HG03095 (cell line): ENCODE data around the gene GAB3.
A peak's percentile ranks its signal among the peaks of the same experiment; 100 is the strongest.

Experiments
- ATAC-seq: cut with Tn5 transposase; IDR thresholded peaks from one replicate; pipeline ENCODE4 v1.9.1; 2021; ENCODE audit warnings: moderate library complexity; ENCODE audit not compliant: unreplicated experiment

Gene GAB3, protein sequence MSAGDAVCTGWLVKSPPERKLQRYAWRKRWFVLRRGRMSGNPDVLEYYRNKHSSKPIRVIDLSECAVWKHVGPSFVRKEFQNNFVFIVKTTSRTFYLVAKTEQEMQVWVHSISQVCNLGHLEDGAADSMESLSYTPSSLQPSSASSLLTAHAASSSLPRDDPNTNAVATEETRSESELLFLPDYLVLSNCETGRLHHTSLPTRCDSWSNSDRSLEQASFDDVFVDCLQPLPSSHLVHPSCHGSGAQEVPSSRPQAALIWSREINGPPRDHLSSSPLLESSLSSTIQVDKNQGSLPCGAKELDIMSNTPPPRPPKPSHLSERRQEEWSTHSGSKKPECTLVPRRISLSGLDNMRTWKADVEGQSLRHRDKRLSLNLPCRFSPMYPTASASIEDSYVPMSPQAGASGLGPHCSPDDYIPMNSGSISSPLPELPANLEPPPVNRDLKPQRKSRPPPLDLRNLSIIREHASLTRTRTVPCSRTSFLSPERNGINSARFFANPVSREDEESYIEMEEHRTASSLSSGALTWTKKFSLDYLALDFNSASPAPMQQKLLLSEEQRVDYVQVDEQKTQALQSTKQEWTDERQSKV

DNA sequence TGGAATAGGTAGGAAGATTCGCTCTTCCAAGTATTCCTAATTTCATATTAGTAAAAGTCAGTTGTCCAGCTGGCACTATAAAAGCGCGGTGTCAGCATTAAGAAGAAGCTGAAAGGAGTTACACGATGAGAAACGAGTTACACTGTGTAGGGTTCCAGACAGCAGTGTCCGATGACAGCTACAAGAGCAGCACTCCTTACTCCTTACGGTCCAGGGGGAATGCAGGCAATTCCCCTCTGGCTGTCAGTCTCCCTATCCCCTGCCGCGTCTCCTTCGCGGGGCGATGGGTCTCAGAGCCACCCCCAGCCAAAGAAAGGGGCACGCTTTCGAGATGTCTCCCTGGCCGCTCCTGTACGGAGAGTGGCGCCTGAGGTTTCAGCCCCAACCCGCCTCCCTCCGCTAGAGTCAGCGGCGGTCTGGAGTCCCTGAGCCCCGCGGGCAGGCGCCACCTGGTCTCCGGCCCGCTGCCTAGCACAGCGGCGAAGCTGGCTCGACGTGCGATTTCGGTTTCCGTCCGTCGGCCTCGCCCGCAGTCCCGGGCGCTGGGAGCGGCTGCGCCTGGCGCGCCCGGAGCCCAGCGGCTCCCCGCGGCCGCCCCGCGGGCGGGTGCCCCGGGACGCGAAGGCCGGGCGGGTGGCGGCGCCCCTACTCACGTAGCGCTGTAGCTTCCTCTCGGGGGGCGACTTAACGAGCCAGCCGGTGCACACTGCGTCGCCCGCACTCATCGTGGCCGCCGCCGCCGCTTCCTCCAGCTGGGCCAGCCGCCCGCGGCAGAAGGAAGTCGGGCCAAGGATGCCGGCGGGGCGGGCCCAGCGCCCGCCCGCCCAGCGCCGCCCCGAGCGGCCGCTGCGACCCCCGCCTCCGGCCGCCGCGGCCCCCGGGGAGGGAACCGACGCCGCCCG lies at the start of gene GAB3:
Gene GAB3, minus strand, starts transcription at position 777 of the 902 bp plus-strand sequence. Its CDS starts 52 bp downstream, at position 725.
- ATAC-seq: peak; percentile 50

- no peak for ATAC-seq
These were observed 48.9 kb upstream of the GAB3 start for GRCh38 chrX:154799556-154800348.

- no peak for ATAC-seq
These were observed 46.1 kb upstream of the GAB3 start for GRCh38 chrX:154797006-154797405.

- no peak for ATAC-seq
These were observed 44.1 kb upstream of the GAB3 start for GRCh38 chrX:154795016-154795415.

DNA sequence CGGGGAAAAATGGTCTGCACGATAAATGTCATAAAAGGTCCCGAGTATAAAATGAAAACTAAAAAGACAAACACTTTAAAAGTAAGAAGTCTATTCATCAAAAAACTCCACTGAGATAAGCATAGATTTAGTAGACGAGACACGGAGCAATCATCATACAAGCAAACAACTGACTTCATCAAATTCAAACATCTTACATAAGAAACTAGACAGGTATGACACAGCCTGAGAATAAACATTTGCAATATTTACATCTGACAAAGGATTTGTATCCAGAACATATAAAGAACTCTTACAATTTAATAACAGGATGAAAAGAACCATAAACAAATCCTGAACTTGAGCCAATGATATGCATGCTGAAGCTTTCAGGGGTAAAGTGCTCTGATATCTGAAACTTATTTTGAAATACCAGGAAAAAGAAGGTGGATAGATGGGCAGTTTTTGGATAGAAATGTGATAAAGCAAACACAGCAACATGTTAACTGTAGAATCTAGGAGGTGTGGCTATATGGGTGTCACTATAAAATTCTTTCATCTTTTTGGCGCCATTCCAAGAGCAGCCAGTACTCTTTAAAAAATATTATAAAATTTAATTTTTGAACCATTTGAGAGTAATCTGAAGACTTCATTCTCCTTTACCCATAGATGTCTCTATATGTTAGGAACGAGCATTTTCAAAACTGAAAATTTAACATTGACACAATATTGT lies 42.4 kb upstream of the GAB3 start:
- ATAC-seq: no peak

DNA sequence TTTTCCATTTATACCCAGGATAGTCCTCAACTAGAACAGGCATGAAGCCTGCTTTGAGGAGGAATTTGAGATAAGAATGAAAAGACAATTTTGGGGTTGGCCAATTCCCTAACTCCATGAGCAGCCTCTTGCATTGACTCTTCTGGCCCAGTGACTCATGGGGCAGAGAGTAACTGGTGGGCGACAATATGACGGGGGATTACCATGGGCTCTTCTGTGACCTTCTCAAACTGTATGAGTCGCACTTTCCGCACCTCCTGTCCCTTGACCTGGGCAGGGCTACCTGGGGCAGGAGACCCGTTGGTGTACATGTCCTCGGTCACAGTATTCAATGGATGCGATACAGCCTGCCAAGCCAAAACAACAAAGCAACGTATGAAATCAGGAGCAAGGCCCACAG lies 41.1 kb upstream of the GAB3 start:
- ATAC-seq: no peak

DNA sequence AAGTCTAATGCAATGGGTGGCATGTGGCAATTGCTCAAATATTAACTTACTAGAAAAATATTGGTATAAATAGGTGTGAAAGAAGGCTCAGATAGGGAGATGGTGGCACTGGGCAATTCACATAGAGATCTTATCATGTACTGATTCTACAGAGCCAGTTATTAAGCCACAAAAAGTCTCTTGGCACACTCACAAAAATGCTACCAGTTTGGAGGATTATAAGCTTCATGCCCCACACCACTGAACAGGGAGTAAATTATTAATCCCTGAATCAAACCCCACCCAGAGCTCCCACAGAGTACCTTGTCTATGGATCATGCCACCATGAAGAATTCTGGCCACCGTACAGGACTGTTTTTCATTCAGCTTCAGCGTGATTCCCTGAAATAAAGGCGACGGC lies 40.6 kb upstream of the GAB3 start:
- ATAC-seq: no peak

GRCh38 chrX:154785716-154786115 lies 34.8 kb upstream of the GAB3 start:
- no peak for ATAC-seq

- no peak for ATAC-seq
These were observed 33.5 kb upstream of the GAB3 start for GRCh38 chrX:154784149-154784995.

DNA sequence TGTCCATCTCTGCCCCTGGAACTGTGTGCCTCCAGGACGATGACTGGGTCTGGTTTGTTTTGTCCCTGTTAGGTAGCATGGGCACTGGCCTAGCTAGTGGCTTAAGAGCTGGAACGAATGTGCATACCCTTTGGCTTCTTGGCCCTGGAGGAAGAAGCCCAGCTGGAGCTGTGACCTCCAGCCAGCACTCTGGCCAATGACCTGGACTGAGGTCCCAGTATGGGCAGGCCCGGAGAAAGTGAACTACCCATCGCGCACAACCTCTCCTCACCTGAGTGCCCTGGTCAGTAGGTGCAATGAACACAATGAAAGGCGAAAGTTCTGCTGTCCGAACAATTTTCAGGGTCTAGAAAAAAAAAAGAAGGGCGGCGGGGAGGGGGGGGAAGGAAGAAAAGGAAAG lies 30.1 kb upstream of the GAB3 start:
- ATAC-seq: no peak

DNA sequence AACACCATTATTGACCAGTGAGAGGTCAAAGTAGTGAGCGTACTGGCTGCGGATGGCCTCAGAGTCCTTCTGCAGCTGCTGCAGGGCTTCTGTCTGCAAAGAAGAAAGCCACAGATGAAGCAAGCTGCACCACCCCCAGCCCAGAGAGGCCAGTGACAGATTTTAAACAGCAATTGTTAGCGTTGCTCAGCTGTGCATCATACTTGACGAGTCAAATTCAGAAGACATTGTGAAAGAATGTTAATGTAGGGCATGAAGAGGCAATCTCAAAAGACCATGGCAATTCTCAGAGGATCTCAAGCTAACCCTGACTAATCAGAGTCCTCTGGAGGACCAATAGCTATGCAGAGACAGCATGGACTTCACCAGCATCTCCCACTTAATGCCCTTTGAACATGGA lies 28.4 kb upstream of the GAB3 start:
- ATAC-seq: no peak

DNA sequence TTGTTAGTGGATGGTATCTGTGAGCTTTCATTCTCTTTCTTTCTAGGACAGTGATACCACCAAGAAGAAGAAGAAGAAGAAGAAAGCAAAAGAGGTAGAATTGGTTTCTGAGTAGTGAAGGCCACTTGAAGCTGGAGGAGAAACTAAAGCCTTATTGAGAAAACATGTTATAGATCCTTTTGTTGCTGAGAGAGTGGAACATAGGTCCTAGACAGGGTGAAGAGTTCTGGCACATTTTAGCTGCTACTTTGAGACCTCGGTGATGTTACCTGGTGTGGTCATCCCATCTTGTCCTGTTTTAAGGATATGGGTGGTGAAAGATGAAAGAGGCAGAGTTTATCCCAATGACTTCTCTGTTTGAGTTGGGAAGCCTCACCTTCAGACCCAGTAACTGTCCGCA lies 25.9 kb upstream of the GAB3 start:
- no peak for ATAC-seq

DNA sequence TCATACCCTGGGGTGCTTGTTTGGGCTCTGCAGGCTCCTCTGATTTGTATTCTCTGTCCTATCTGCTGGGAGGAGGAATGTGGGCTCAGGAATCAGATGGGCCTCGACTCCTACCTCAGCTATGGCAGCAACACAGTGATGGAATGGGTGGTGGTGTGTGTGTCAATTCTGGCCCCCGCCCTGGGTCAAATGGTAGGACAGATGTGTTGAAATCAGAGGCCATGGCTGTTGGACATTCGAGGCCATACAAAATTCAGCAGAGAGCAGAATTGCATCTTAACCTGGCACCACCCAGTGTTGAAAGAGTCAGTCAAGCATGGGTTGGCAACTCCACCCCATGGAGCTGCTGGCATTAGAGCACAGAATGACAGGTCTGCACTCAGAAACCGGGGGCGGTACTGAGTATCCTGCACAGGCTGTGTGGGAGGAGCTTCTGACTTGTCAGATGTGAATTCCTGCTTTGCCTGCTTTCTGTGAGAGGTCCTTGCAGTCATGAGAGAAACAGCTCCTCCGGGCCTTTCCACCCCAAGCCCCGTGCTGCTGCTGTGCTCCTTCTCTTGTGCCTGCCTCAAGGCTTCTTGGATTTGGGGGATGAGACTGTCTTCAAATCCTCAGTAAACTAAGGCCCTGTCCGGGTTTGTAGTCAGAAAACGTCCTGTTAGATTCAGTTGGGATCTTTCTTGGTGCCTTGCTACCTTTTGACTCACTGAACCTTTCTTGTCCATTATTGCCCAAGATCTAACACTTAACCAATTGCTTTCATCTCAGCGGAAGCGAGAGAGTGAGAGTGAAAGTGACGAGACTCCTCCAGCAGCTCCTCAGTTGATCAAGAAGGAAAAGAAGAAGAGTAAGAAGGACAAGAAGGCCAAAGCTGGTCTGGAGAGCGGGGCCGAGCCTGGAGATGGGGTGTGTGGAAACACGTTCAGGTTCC lies 24.8 kb upstream of the GAB3 start:
- no peak for ATAC-seq

- ATAC-seq: no peak
These were observed 23.7 kb upstream of the GAB3 start for GRCh38 chrX:154774622-154775021.

DNA sequence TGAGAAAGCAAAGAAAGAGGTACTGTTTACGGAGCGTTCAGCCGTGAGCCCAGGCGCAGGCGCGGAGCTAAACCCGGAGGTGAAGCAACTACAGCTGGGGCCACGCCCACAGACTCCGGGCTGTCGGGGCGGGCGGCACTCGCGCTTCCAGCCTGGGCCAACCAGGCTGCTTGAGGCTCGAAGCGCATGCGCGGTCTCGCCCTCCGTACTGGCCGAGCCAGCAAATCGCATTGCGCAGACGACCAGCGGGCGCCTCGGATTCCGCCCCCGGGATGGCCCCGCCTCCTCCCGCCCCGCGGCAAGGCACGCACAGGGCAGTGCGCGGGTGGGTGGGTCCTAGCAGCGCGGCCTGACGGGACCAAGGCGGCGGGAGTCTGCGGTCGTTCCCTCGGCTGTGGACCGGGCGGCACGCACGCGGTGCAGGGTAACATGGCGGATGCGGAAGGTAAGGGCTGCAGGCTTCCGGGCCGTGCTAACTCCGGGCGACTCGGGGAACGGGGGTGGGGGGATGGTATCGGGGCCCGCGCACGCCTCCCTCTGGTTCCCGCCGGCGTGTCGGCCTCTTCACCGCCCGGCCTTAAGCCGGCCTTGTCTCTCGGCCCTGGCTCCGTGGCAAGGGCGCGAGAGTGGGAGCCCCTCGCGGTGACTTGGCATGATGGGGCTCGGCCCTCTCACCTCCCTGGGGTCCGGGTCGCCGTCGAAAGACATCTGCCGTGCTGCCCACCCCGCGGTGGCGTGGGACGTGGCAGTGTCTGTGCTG lies 11.8 kb upstream of the GAB3 start, which contains the start of gene DKC1:
Gene DKC1, plus strand, starts transcription at position 328 of the 760 bp plus-strand sequence. Its CDS starts 102 bp downstream, at position 430.
- ATAC-seq: peak; percentile 76

DNA sequence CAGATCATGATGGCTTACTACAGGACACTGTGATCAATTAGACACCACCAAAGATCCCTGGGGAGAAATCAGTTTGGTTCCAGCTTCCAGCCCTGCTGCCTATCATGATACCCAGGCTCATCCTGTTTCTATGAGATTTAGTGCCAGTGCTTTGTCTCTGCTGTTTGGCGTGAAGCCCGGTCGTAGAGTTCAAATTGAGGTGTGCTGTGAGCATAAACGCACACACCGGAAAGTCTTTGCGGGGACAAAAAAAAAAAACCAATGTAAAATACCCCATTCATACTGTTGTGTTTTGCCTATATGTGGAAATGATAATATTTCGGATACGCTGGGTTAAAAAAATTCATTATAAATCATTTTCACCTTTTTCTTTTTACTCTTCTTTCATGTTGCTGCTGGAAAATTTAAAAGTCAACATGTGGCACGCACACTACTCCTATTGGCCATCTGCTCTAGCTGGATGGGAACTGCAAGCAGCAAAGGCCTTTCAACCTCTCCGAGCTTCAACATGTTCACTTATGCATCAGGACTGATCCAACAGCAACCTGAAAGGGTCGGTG lies 11.2 kb upstream of the GAB3 start:
- no peak for ATAC-seq

GRCh38 chrX:154758696-154759095 lies 7.8 kb upstream of the GAB3 start:
- no peak for ATAC-seq
